C4-2B (cell line): Measurements from ENCODE around the gene F2RL1.

Source experiments
- CTCF ChIP-seq: fragments of 450-650 bp; conservative IDR thresholded peaks from 2 replicates; pipeline ENCODE4 v1.5.1; 2017; ENCODE audit warnings: mild to moderate bottlenecking
- ZFX ChIP-seq: fragments of 450-650 bp; IDR thresholded peaks from 2 replicates; pipeline ENCODE4 v1.6.1; 2017

- TF ChIP-seq CTCF (no peak), ZFX (no peak)
These were observed 8.6 kb upstream of the F2RL1 start for GRCh38 chr5:76810236-76810635.
